Progenitor cell of endocrine pancreas (in vitro differentiated cells): ENCODE data around the gene PRKD1. TPM values are rescaled to one million over a fixed set of nuclear protein-coding genes. Genes with fewer than 3 reads are reported as not detected.

Source experiments
- DNase-seq: peaks from one replicate; pipeline ENCODE4 v3.0.0; 2021; ENCODE audit warnings: low spot score; ENCODE audit not compliant: unreplicated experiment
- H3K27ac Mint-ChIP-seq: 2 replicates; pipeline ENCODE4 v1.8.0; 2021; ENCODE audit warnings: mild to moderate bottlenecking, moderate library complexity, mixed read lengths
- H3K27me3 Mint-ChIP-seq: 2 replicates; pipeline ENCODE4 v1.8.0; 2021; ENCODE audit warnings: mixed read lengths
- H3K36me3 Mint-ChIP-seq: 2 replicates; pipeline ENCODE4 v1.8.0; 2022; ENCODE audit warnings: mixed read lengths; ENCODE audit not compliant: insufficient read depth
- H3K4me1 Mint-ChIP-seq: 2 replicates; pipeline ENCODE4 v1.8.0; 2021; ENCODE audit warnings: low read depth, mixed read lengths
- H3K4me3 Mint-ChIP-seq: 2 replicates; pipeline ENCODE4 v1.8.0; 2021; ENCODE audit warnings: low read depth, mild to moderate bottlenecking, moderate library complexity, mixed read lengths
- H3K9me3 Mint-ChIP-seq: 2 replicates; pipeline ENCODE4 v1.8.0; 2021; ENCODE audit warnings: low read depth, mixed read lengths
- total RNA-seq: library from RNA; stranded (reverse); gene quantifications from 2 replicates; pipeline ENCODE4 v1.2.1, GENCODE V29; 2021
- TF ChIP-seq, protein P1 (sequence below): fragments of 200-600 bp; sonication (generic); IDR thresholded peaks from one replicate; pipeline ENCODE4 v1.5.0; 2021; ENCODE audit warnings: antibody characterized with exemption, mild to moderate bottlenecking; ENCODE audit not compliant: unreplicated experiment

The PRKD1 gene
- total RNA-seq, 1 donor from 2014 or later = 23.6 TPM

DNA sequence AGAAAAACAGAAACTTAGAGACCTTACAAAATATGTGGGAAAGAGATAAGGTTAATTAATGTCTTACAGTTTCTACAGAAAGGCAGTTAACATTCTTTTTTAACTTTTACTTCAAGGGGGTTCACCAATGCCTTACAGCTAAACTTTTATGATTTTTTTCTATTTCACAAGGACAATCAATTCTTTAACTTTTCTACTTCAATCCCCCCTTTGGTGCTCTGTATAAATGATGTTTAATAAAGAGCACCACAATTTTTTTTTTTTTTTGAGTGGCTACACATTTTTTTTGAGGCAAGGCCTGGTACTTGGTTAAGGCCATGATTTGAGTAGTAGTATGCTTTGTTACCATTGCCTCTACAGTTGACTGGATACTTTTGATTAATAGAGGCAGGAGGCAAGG, 279.6 kb downstream of the PRKD1 start:
- Mint-ChIP-seq H3K4me1 (peaks cover 9% of the 10 kb centered on the region), H3K27me3 (no peaks in the 10 kb centered on the region), H3K9me3 (peaks cover 36% of the 10 kb centered on the region), H3K4me3 (no peak overlapping the region), H3K36me3 (peaks cover 47% of the 10 kb centered on the region), H3K27ac (no peak overlapping the region)
- no peak for DNase-seq
- TF ChIP-seq, protein P1, sequence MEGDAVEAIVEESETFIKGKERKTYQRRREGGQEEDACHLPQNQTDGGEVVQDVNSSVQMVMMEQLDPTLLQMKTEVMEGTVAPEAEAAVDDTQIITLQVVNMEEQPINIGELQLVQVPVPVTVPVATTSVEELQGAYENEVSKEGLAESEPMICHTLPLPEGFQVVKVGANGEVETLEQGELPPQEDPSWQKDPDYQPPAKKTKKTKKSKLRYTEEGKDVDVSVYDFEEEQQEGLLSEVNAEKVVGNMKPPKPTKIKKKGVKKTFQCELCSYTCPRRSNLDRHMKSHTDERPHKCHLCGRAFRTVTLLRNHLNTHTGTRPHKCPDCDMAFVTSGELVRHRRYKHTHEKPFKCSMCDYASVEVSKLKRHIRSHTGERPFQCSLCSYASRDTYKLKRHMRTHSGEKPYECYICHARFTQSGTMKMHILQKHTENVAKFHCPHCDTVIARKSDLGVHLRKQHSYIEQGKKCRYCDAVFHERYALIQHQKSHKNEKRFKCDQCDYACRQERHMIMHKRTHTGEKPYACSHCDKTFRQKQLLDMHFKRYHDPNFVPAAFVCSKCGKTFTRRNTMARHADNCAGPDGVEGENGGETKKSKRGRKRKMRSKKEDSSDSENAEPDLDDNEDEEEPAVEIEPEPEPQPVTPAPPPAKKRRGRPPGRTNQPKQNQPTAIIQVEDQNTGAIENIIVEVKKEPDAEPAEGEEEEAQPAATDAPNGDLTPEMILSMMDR = no peak

DNA sequence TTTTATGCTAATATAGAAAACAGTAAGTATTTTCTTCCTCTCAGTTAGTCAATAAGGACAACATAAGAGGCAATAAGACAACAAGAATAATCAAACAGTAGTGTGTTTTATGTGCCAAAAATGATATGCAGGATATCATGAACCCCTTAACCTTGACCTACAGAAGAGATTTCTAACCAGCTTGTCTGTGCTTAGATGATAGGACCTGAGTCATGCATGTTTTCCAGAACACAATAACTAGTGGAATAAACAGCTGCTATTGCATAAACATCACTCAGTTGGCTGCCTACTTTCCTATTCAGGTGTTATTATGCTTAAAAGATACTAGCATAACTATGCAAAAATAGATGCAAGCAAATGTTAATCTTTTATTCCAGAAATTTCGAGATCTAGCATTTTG, 282.5 kb downstream of the PRKD1 start:
- H3K4me3 Mint-ChIP-seq = no peak overlapping the region
- H3K4me1 Mint-ChIP-seq = peaks cover 20% of the 10 kb centered on the region
- peaks cover 32% of the 10 kb centered on the region for H3K9me3 Mint-ChIP-seq
- peaks cover 35% of the 10 kb centered on the region for H3K36me3 Mint-ChIP-seq
- no peak overlapping the region for H3K27ac Mint-ChIP-seq
- TF ChIP-seq, protein P1 = no peak
- DNase-seq = no peak
- no peaks in the 10 kb centered on the region for H3K27me3 Mint-ChIP-seq

DNA sequence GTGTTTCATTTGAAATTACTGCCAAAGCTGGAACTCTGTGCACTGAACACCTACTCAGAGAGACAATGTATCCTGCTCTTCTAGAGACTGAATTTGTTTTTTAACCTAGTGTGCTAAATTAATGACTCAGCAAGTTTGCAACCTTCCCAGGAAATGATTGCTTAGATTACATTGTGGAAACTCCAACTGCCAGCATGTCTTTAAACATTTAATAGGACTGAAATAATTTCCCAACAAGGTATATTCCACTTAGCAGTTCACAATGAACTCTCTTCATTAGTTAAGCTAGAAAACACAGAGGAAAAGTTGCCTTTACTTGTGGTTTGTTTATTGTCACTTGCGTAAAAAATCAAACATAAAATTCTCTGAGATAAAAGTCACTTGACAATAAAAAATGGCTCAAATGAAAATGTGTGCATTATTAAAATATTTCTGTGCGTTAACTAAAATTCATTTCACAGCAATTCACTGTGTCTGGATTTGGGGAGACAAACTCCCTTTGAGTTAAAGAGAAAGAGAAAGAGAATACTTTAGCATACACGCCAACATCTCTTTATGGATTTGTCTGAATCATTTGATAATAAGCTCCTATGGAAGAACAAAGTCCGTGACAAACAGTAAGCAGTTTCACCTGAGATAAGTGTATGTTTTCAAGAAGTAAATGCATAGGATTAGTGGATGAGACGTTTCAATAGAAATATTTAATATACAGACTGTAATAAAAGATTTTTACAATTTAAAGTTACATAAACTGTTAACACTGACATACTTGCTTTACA, 284.0 kb downstream of the PRKD1 start:
- H3K27me3 Mint-ChIP-seq = no peaks in the 10 kb centered on the region
- TF ChIP-seq, protein P1 = no peak
- peak overlapping the region; percentile 13 for H3K27ac Mint-ChIP-seq
- no peak overlapping the region for H3K4me3 Mint-ChIP-seq
- H3K9me3 Mint-ChIP-seq = peaks cover 19% of the 10 kb centered on the region
- H3K36me3 Mint-ChIP-seq = peaks cover 23% of the 10 kb centered on the region
- no peak for DNase-seq
- peaks cover 21% of the 10 kb centered on the region for H3K4me1 Mint-ChIP-seq

DNA sequence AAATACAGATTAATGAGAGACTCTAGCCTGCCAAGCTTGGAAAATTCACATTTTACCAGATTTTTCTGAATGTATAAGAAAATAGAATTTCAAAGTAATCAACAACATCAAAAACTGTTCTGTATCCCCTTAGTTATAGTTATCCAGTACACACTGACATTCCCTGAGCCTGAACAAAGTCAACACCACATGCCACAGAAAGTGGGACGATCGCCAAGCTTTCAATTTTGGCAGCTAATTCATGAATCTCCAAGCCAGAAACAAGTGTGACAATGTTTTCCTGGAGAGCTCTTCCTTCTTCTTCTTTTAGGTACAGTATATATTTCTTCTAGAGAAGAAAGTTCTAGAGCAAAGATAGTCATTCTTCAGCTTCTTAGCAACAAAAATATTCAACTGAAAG, 290.2 kb downstream of the PRKD1 start:
- H3K27me3 Mint-ChIP-seq = no peaks in the 10 kb centered on the region
- H3K9me3 Mint-ChIP-seq = no peaks in the 10 kb centered on the region
- H3K27ac Mint-ChIP-seq = no peak overlapping the region
- no peak for DNase-seq
- H3K36me3 Mint-ChIP-seq = peaks cover 11% of the 10 kb centered on the region
- H3K4me3 Mint-ChIP-seq = no peak overlapping the region
- TF ChIP-seq, protein P1 = no peak
- H3K4me1 Mint-ChIP-seq = peaks cover 11% of the 10 kb centered on the region

DNA sequence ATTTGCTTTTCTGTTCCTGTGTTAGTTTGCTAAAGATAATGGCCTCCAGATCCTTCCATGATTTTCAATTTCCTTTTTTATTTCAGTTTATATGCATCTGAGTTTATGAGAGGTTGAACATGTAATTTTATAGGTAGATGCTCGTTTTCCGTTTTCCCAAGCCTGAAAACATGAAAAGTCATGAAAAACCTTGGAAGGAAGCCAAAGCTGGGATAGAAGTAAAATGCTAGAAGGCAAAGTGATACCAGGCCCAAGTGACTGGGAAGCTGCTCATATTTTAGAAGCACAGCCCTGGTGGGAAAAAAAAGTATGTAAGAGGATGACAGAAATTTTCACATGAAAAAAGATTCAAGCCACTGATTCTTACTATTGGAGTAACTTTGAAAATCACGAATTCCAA, 290.8 kb downstream of the PRKD1 start:
- TF ChIP-seq, protein P1 = no peak
- Mint-ChIP-seq H3K4me3 (no peak overlapping the region), H3K27me3 (no peaks in the 10 kb centered on the region), H3K27ac (no peak overlapping the region), H3K36me3 (peaks cover 11% of the 10 kb centered on the region), H3K9me3 (no peaks in the 10 kb centered on the region), H3K4me1 (peaks cover 11% of the 10 kb centered on the region)
- DNase-seq = no peak
